SH-SY5Y (cell line): ENCODE results near the gene RPL27A.

Source experiments
- GATA2 ChIP-seq: IDR thresholded peaks from 2 replicates; pipeline ENCODE4 v1.6.1; 2011; ENCODE audit warnings: mild to moderate bottlenecking, low read depth, low read length
- GATA3 ChIP-seq: IDR thresholded peaks from 2 replicates; pipeline ENCODE4 v1.6.1; 2011; ENCODE audit warnings: low read depth, mild to moderate bottlenecking, low read length, moderate library complexity

GRCh38 chr11:8676458-8676857 is 6.1 kb upstream of the RPL27A start:
- no peak for TF ChIP-seq GATA2
- no peak for TF ChIP-seq GATA3
